K562 (cell line): ENCODE measurements around the gene POP7. TPM values are rescaled to one million over a fixed set of nuclear protein-coding genes. Genes with fewer than 3 reads are reported as not detected.

Experiments
- CTCF ChIP-seq, 3 experiments: IDR thresholded peaks in 2 of 3; conservative IDR thresholded peaks in 1 of 3; 2 replicates each; pipeline ENCODE4 v1.5.1; 2011 to 2012; ENCODE audit warnings: low read length in 3 of 3, mild to moderate bottlenecking in 3 of 3, control low read depth in 2 of 3, improper control_type of control experiment in 1 of 3, inconsistent platforms in 1 of 3, low read depth in 1 of 3, mixed read lengths in 1 of 3, moderate library complexity in 1 of 3; ENCODE audit not compliant: insufficient read depth in 2 of 3
- ESRRA ChIP-seq: fragments of 450-650 bp; IDR thresholded peaks from 2 replicates; pipeline ENCODE4 v1.6.1; 2014; ENCODE audit warnings: low read depth, mild to moderate bottlenecking, moderate library complexity, borderline replicate concordance
- FOSL1 ChIP-seq: fragments of 200-800 bp; sonication (Bioruptor generic); conservative IDR thresholded peaks from 2 replicates; pipeline ENCODE4 v1.6.1; 2016; ENCODE audit warnings: missing genetic modification characterization, missing compliant biosample characterization
- KDM4B ChIP-seq, 2 experiments: fragments of 450-650 bp in 1 of 2; sonication (generic) in 1 of 2; IDR thresholded peaks; 2 replicates each; pipeline ENCODE4 v1.6.1; 2016 to 2017; ENCODE audit warnings: borderline replicate concordance in 2 of 2, antibody characterized with exemption in 1 of 2, low read depth in 1 of 2, mild to moderate bottlenecking in 1 of 2
- MYC ChIP-seq, 2 experiments: fragments of 250-450 bp in 1 of 2; sonication (Bioruptor Pico) in 1 of 2; IDR thresholded peaks; 2 replicates each; pipeline versions ENCODE4 v1.5.1 to v1.6.1; 2012 to 2021; ENCODE audit warnings: low read depth in 2 of 2, borderline replicate concordance in 1 of 2, improper control_type of control experiment in 1 of 2, low read length in 1 of 2, mild to moderate bottlenecking in 1 of 2, moderate library complexity in 1 of 2
- POLR2AphosphoS5 ChIP-seq: IDR thresholded peaks from 2 replicates; pipeline ENCODE4 v1.6.1; 2011; ENCODE audit warnings: mild to moderate bottlenecking, low read depth, low read length, moderate library complexity; ENCODE audit not compliant: control insufficient read depth, insufficient read depth
- PYGO2 ChIP-seq: fragments of 450-650 bp; IDR thresholded peaks from 2 replicates; pipeline ENCODE4 v1.6.1; 2016; ENCODE audit warnings: mild to moderate bottlenecking, missing genetic modification characterization, moderate library complexity, missing compliant biosample characterization
- RBFOX2 ChIP-seq: fragments of 200-400 bp; formaldehyde crosslinking; IDR thresholded peaks from 2 replicates; pipeline ENCODE4 v1.6.1; 2017; ENCODE audit warnings: low read depth, mild to moderate bottlenecking, low read length, moderate library complexity
- SAFB ChIP-seq: fragments of 200-400 bp; formaldehyde crosslinking; IDR thresholded peaks from 2 replicates; pipeline ENCODE4 v1.6.1; 2017; ENCODE audit warnings: low read depth, low read length, borderline replicate concordance
- SMARCA4 ChIP-seq: fragments of 450-650 bp; IDR thresholded peaks from 2 replicates; pipeline ENCODE4 v1.6.1; 2016
- STAG1 ChIP-seq: sonication (generic); formaldehyde crosslinking; IDR thresholded peaks from 2 replicates; pipeline ENCODE4 v1.5.0; 2020; ENCODE audit warnings: missing genetic modification reagents, borderline replicate concordance
- STAT5A ChIP-seq: IDR thresholded peaks from 2 replicates; pipeline ENCODE4 v1.6.1; 2012; ENCODE audit warnings: low read length, inconsistent platforms, borderline replicate concordance
- TAF15 ChIP-seq: fragments of 200-400 bp; formaldehyde crosslinking; IDR thresholded peaks from 2 replicates; pipeline ENCODE4 v1.6.1; 2017; ENCODE audit warnings: mild to moderate bottlenecking, low read depth, low read length, moderate library complexity
- THAP12 ChIP-seq: fragments of 250-450 bp; sonication (Bioruptor Pico); IDR thresholded peaks from 2 replicates; pipeline ENCODE4 v1.9.0; 2021; ENCODE audit warnings: mild to moderate bottlenecking, inconsistent platforms
- THRAP3 ChIP-seq: fragments of 450-650 bp; IDR thresholded peaks from 2 replicates; pipeline ENCODE4 v1.6.1; 2016; ENCODE audit warnings: mild to moderate bottlenecking, inconsistent platforms, borderline replicate concordance
- XRCC5 ChIP-seq: fragments of 200-400 bp; formaldehyde crosslinking; IDR thresholded peaks from 2 replicates; pipeline ENCODE4 v1.6.1; 2017; ENCODE audit warnings: low read depth, mild to moderate bottlenecking, low read length
- ZNF165 ChIP-seq: fragments of 250-450 bp; sonication (Bioruptor Pico); IDR thresholded peaks from 2 replicates; pipeline ENCODE4 v1.4.0; 2020; ENCODE audit warnings: borderline replicate concordance
- ZNF780A ChIP-seq: fragments of 250-450 bp; sonication (Bioruptor Pico); IDR thresholded peaks from 2 replicates; pipeline ENCODE4 v1.5.0; 2021; ENCODE audit warnings: mild to moderate bottlenecking
- polyA plus RNA-seq, 8 experiments: library from polyadenylated mRNA; depleted of rRNA in 4 of 8; stranded (reverse) in 5 of 8; unstranded in 3 of 8; fragments of >200 nt; fragmentation: Nextera tagmentation in 2 of 8; fragmentation: Illumina TruSeq in 1 of 8; extraction: Ambion mirVana in 2 of 8; extraction: Trizol in 1 of 8; gene quantifications; 2 replicates each; pipeline versions ENCODE4 v1.2.1 to v1.2.3, GENCODE V29; 2011 to 2014; ENCODE audit warnings: inconsistent platforms in 1 of 8, missing spikeins in 1 of 8
- total RNA-seq, 7 experiments: library from RNA; depleted of rRNA in 6 of 7; stranded (reverse); fragments of >200 nt in 6 of 7; fragmentation: Illumina TruSeq in 2 of 7; extraction: Trizol in 2 of 7; gene quantifications; 2 replicates each; pipeline versions ENCODE4 v1.2.1 to v1.2.3, GENCODE V29; 2011 to 2021; ENCODE audit warnings: low replicate concordance in 1 of 7
- TF ChIP-seq, protein P1 (sequence below): sonication (generic); formaldehyde crosslinking; IDR thresholded peaks from 2 replicates; pipeline ENCODE4 v1.8.1; 2023; ENCODE audit warnings: mild to moderate bottlenecking, missing genetic modification reagents
- TF ChIP-seq, protein P2 (sequence below): sonication (generic); formaldehyde crosslinking; IDR thresholded peaks from 2 replicates; pipeline ENCODE4 v1.8.1; 2023; ENCODE audit warnings: mild to moderate bottlenecking, missing genetic modification reagents

Gene POP7
- total and polyA plus RNA-seq, 9 of the 15 experiments (the other 6 are each of a cell fraction or from before 2014, with no cell fraction given), result 11.5 to 163 (median 68.9) TPM

DNA sequence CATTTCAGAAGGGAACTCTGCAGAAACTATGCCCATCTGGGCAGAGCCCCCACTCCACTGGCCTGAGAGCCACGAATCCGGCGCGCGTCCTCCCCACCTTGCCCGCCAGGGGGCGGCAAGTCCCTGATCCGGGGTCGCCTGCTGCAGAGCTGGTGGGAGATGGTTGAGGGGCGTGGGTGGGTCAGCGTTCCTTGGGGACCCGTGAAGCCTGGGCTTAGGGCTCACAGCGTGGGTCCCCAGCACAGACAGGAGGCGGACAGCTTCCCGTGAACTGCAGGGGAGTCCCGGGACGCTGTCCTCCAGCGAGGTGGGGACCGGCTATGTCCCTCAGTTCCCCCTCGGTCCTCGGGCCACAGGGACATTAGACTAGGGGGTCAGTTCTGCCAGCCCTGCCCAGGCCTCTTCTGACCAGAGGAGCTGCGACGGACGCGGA, 585 bp upstream of the POP7 start (continued):
- peak; percentile 90 to 99 (median 94) for TF ChIP-seq CTCF (IDR thresholded peaks at IDR 0.05 in 2 of 3, conservative IDR thresholded peaks at IDR 0.05 in 1 of 3; ENCODE audit: insufficient read depth in 2 of 3, low read depth in 1 of 3, low read length in 3 of 3)
- no peak for TF ChIP-seq STAT5A
- peak; percentile 88 for TF ChIP-seq XRCC5
- TF ChIP-seq MYC (IDR thresholded peaks at IDR 0.05; ENCODE audit: low read depth, low read length), result no peak
- peak; percentile 81; the same call in 1 of the 2 replicates for TF ChIP-seq MYC (CRISPR knock-in tag; IDR thresholded peaks at IDR 0.05; ENCODE audit: borderline replicate concordance, low read depth)
- TF ChIP-seq, protein P1, sequence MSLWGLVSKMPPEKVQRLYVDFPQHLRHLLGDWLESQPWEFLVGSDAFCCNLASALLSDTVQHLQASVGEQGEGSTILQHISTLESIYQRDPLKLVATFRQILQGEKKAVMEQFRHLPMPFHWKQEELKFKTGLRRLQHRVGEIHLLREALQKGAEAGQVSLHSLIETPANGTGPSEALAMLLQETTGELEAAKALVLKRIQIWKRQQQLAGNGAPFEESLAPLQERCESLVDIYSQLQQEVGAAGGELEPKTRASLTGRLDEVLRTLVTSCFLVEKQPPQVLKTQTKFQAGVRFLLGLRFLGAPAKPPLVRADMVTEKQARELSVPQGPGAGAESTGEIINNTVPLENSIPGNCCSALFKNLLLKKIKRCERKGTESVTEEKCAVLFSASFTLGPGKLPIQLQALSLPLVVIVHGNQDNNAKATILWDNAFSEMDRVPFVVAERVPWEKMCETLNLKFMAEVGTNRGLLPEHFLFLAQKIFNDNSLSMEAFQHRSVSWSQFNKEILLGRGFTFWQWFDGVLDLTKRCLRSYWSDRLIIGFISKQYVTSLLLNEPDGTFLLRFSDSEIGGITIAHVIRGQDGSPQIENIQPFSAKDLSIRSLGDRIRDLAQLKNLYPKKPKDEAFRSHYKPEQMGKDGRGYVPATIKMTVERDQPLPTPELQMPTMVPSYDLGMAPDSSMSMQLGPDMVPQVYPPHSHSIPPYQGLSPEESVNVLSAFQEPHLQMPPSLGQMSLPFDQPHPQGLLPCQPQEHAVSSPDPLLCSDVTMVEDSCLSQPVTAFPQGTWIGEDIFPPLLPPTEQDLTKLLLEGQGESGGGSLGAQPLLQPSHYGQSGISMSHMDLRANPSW (CRISPR knock-in tag), result no peak
- peak; percentile 18; the same call in 1 of the 2 replicates for TF ChIP-seq ESRRA
- peak; percentile 67; the same call in 1 of the 2 replicates for TF ChIP-seq SMARCA4
- no peak for TF ChIP-seq THAP12 (CRISPR knock-in tag)
- TF ChIP-seq FOSL1 (tag), result 0 out of 2 replicates have a peak, but pooled peaks have one; percentile 9
- TF ChIP-seq RBFOX2, result no peak
- TF ChIP-seq, protein P2, sequence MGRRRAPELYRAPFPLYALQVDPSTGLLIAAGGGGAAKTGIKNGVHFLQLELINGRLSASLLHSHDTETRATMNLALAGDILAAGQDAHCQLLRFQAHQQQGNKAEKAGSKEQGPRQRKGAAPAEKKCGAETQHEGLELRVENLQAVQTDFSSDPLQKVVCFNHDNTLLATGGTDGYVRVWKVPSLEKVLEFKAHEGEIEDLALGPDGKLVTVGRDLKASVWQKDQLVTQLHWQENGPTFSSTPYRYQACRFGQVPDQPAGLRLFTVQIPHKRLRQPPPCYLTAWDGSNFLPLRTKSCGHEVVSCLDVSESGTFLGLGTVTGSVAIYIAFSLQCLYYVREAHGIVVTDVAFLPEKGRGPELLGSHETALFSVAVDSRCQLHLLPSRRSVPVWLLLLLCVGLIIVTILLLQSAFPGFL (CRISPR knock-in tag), result peak; percentile 96
- TF ChIP-seq PYGO2 (tag), result no peak
- TF ChIP-seq STAG1 (CRISPR knock-in tag), result peak; percentile 44
- no peak for TF ChIP-seq POLR2AphosphoS5
- peak in 1 of 2 experiments; percentile 61; a peak in 1 of 4 replicates for TF ChIP-seq KDM4B (IDR thresholded peaks at IDR 0.05; ENCODE audit: borderline replicate concordance in 2 of 2, low read depth in 1 of 2)
- no peak for TF ChIP-seq THRAP3
- TF ChIP-seq ZNF165 (CRISPR knock-in tag), result peak; percentile 68; the same call in 1 of the 2 replicates
- no peak for TF ChIP-seq SAFB
- TF ChIP-seq TAF15, result no peak
- no peak for TF ChIP-seq ZNF780A (CRISPR knock-in tag)
